Aorta (tissue), 5 donors: ENCODE data around the gene SLC43A3. TPM values are rescaled to one million over a fixed set of nuclear protein-coding genes. Genes with fewer than 3 reads are reported as not detected.

Experiments
- ATAC-seq: fragments of 200-7000 bp; cut with Tn5 transposase; one replicate; pipeline ENCODE4 v1.9.1; 2022; ENCODE audit warnings: moderate library complexity; ENCODE audit not compliant: low FRiP score
- DNase-seq, 2 donors: peaks; one replicate each; pipeline ENCODE4 v3.0.0-alpha.2; 2020
- H3K27ac ChIP-seq, 2 donors: one replicate each; pipeline ENCODE4 v1.5.1; 2013; ENCODE audit warnings: low read length in 2 of 2, mild to moderate bottlenecking in 2 of 2, moderate library complexity in 2 of 2, control low read depth in 1 of 2, inconsistent platforms in 1 of 2, low read depth in 1 of 2
- H3K27me3 ChIP-seq, 2 donors: one replicate each; pipeline ENCODE4 v1.6.1; 2013; ENCODE audit warnings: control low read depth in 1 of 2, low read length in 1 of 2, mild to moderate bottlenecking in 1 of 2, moderate library complexity in 1 of 2; ENCODE audit not compliant: insufficient read depth in 2 of 2, control insufficient read depth in 1 of 2
- H3K36me3 ChIP-seq, 2 donors: one replicate each; pipeline ENCODE4 v1.6.1; 2013; ENCODE audit warnings: control low read depth in 1 of 2, low read length in 1 of 2, mild to moderate bottlenecking in 1 of 2; ENCODE audit not compliant: insufficient read depth in 2 of 2, control insufficient read depth in 1 of 2
- H3K4me1 ChIP-seq, 2 donors: one replicate each; pipeline ENCODE4 v1.6.1; 2013; ENCODE audit warnings: low read length in 2 of 2, control low read depth in 1 of 2, mild to moderate bottlenecking in 1 of 2, moderate library complexity in 1 of 2; ENCODE audit not compliant: insufficient read depth in 2 of 2, control insufficient read depth in 1 of 2
- H3K4me3 ChIP-seq, 2 donors: one replicate each; pipeline ENCODE4 v1.5.1; 2013; ENCODE audit warnings: low read length in 2 of 2, control low read depth in 1 of 2, mild to moderate bottlenecking in 1 of 2
- H3K9me3 ChIP-seq: one replicate; pipeline ENCODE4 v1.6.1; 2013; ENCODE audit warnings: mild to moderate bottlenecking, low read length; ENCODE audit not compliant: control insufficient read depth
- WGBS, 2 donors: extraction: QIAGEN DNeasy Blood & Tissue Kit; methylation state at CpG; one replicate each; pipeline ENCODE4 v1.1.7; 2013; 5-methylcytosine and 5-hydroxymethylcytosine counted together
- intact Hi-C, 2 donors: fragments of 100-400 bp; cut with DNase I; formaldehyde crosslinking; loops; one replicate each; pipeline versions ENCODE4 v1.14.2 to v1.15.0; 2022
- polyA plus RNA-seq, 2 donors: library from polyadenylated mRNA; stranded (reverse); fragments of 200-250 nt; gene quantifications; one replicate each; pipeline ENCODE4 v1.2.3, GENCODE V29; 2013
- total RNA-seq, 2 donors: library from RNA; stranded (reverse); fragmentation: NEBNext Ultra II Directional; extraction: Animal tissue kit (Norgen Biotek cat#: 25700); gene quantifications; one replicate each; pipeline ENCODE4 v1.2.1, GENCODE V29; 2021
- donor health status: healthy with polysubstance abuse.
- donor health status: Bipolar disorder and iron deficiency.
- donor health status: DM: no; HTN: no; CAD: no.
- donor health status: DM: no; HTN: no; CAD: no.
- donor health status: DM: yes; HTN: yes; CAD: no.

SLC43A3 gene
- total and polyA plus RNA-seq, 4 donors: 28.0 to 97.8 (median 45.1) TPM

- Histone ChIP-seq H3K36me3 (no peaks in the 10 kb centered on the region), H3K9me3 (no peaks in the 10 kb centered on the region), H3K27ac (no peak overlapping the region), H3K4me1 (no peaks in the 10 kb centered on the region), H3K4me3 (no peak overlapping the region), H3K27me3 (no peaks in the 10 kb centered on the region)
- DNase-seq: no peak
- intact Hi-C loops: no loop called here
- no peak for ATAC-seq
- 69 to 73% methylated on average over 5 of the region's 5 CpGs for WGBS, 2 donors
Observed at GRCh38 chr11:57399221-57399620, 27.7 kb downstream of the SLC43A3 start.

GRCh38 chr11:57397394-57397990 lies 29.4 kb downstream of the SLC43A3 start:
- Histone ChIP-seq H3K9me3 (no peaks in the 10 kb centered on the region), H3K36me3 (no peaks in the 10 kb centered on the region), H3K4me3 (no peak overlapping the region), H3K4me1 (no peaks in the 10 kb centered on the region), H3K27ac (no peak overlapping the region), H3K27me3 (no peaks in the 10 kb centered on the region)
- no peak for DNase-seq
- WGBS, 2 donors: 80 to 82% methylated on average over 4 of the region's 4 CpGs
- ATAC-seq: no peak
- intact Hi-C loops: no loop called here

GRCh38 chr11:57396744-57397143 lies 30.2 kb downstream of the SLC43A3 start:
- 61 to 62% methylated on average over 2 of the region's 2 CpGs for WGBS, 2 donors
- Histone ChIP-seq H3K4me1 (no peaks in the 10 kb centered on the region), H3K4me3 (no peak overlapping the region), H3K36me3 (no peaks in the 10 kb centered on the region), H3K27ac (no peak overlapping the region), H3K27me3 (no peaks in the 10 kb centered on the region), H3K9me3 (no peaks in the 10 kb centered on the region)
- no peak for ATAC-seq
- DNase-seq: no peak
- intact Hi-C loops: no loop called here

GRCh38 chr11:57395905-57396623 lies 30.9 kb downstream of the SLC43A3 start:
- Histone ChIP-seq H3K36me3 (no peaks in the 10 kb centered on the region), H3K27me3 (no peaks in the 10 kb centered on the region), H3K27ac (no peak overlapping the region), H3K4me3 (no peak overlapping the region), H3K4me1 (no peaks in the 10 kb centered on the region), H3K9me3 (no peaks in the 10 kb centered on the region)
- intact Hi-C loops: no loop called here
- 80 to 81% methylated on average over 11 of the region's 11 CpGs for WGBS, 2 donors
- ATAC-seq (no peak), DNase-seq (no peak)

- Histone ChIP-seq H3K9me3 (no peaks in the 10 kb centered on the region), H3K27ac (no peak overlapping the region), H3K27me3 (no peaks in the 10 kb centered on the region), H3K4me1 (no peaks in the 10 kb centered on the region), H3K4me3 (no peak overlapping the region), H3K36me3 (no peaks in the 10 kb centered on the region)
- intact Hi-C loops: no loop called here
- ATAC-seq (no peak), DNase-seq (no peak)
- 67 to 74% methylated on average over 4 of the region's 4 CpGs for WGBS, 2 donors
Observed at GRCh38 chr11:57394203-57394965, 32.5 kb downstream of the SLC43A3 start.

GRCh38 chr11:57392763-57393105 lies 34.2 kb downstream of the SLC43A3 start:
- no peak for ATAC-seq
- H3K27me3 ChIP-seq: no peaks in the 10 kb centered on the region
- H3K27ac ChIP-seq: no peak overlapping the region
- intact Hi-C loops: no loop called here
- H3K4me1 ChIP-seq: no peaks in the 10 kb centered on the region
- no peaks in the 10 kb centered on the region for H3K36me3 ChIP-seq
- no peak overlapping the region for H3K4me3 ChIP-seq
- 80 to 83% methylated on average over 4 of the region's 4 CpGs for WGBS, 2 donors
- no peaks in the 10 kb centered on the region for H3K9me3 ChIP-seq
- DNase-seq: no peak

- no peak overlapping the region for H3K4me3 ChIP-seq
- WGBS, 2 donors: 75 to 80% methylated on average over 8 of the region's 8 CpGs
- no peaks in the 10 kb centered on the region for H3K36me3 ChIP-seq
- H3K4me1 ChIP-seq: no peaks in the 10 kb centered on the region
- ATAC-seq (no peak), DNase-seq (no peak)
- intact Hi-C loops: no loop called here
- no peaks in the 10 kb centered on the region for H3K9me3 ChIP-seq
- H3K27me3 ChIP-seq: no peaks in the 10 kb centered on the region
- no peak overlapping the region for H3K27ac ChIP-seq
Observed at GRCh38 chr11:57392066-57392762, 34.7 kb downstream of the SLC43A3 start.

- no peaks in the 10 kb centered on the region for H3K36me3 ChIP-seq
- WGBS, 2 donors: 63 to 71% methylated on average over 2 of the region's 2 CpGs
- H3K9me3 ChIP-seq: no peaks in the 10 kb centered on the region
- DNase-seq: no peak
- intact Hi-C loops: no loop called here
- H3K27me3 ChIP-seq: no peaks in the 10 kb centered on the region
- no peak for ATAC-seq
- no peak overlapping the region for H3K4me3 ChIP-seq
- no peaks in the 10 kb centered on the region for H3K4me1 ChIP-seq
- no peak overlapping the region for H3K27ac ChIP-seq
Observed at GRCh38 chr11:57391539-57391938, 35.4 kb downstream of the SLC43A3 start.
